Astrocyte (in vitro differentiated cells and primary cell): ENCODE data around the gene MYO1E.

Experiments used
- EZH2 ChIP-seq: IDR thresholded peaks from 2 replicates; pipeline ENCODE4 v1.6.1; 2012; ENCODE audit warnings: mild to moderate bottlenecking, low read length, inconsistent platforms; ENCODE audit not compliant: insufficient read depth
- TF ChIP-seq, protein P1 (sequence below): IDR thresholded peaks from 2 replicates; pipeline ENCODE4 v1.5.1; 2011; ENCODE audit warnings: low read depth, mild to moderate bottlenecking, inconsistent platforms, low read length, moderate library complexity; ENCODE audit not compliant: insufficient read depth

DNA sequence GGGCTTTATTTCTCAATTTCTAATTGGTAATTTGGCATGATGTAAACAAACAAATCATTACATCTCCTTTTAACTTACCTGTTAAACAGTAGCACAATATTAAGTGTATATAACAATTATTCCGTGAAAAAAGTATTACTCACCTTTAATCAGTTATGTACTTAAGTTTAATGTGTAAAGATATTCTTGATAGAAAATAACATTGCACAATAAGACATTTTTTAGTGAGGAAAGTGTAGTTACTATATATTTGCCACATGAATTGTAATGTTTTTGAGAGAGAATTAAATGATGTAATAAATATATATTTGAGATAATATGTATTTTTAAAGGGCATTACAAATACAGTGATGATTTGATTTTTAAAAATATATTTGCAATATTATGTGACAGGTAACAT, 278.6 kb downstream of the MYO1E start:
- TF ChIP-seq, protein P1, sequence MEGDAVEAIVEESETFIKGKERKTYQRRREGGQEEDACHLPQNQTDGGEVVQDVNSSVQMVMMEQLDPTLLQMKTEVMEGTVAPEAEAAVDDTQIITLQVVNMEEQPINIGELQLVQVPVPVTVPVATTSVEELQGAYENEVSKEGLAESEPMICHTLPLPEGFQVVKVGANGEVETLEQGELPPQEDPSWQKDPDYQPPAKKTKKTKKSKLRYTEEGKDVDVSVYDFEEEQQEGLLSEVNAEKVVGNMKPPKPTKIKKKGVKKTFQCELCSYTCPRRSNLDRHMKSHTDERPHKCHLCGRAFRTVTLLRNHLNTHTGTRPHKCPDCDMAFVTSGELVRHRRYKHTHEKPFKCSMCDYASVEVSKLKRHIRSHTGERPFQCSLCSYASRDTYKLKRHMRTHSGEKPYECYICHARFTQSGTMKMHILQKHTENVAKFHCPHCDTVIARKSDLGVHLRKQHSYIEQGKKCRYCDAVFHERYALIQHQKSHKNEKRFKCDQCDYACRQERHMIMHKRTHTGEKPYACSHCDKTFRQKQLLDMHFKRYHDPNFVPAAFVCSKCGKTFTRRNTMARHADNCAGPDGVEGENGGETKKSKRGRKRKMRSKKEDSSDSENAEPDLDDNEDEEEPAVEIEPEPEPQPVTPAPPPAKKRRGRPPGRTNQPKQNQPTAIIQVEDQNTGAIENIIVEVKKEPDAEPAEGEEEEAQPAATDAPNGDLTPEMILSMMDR = no peak
- TF ChIP-seq EZH2 = no peak
